Muscle layer of duodenum (tissue), 2 donors: ENCODE results near the gene SLC35F4.

Experiments used
- H3K27ac ChIP-seq: one replicate; pipeline ENCODE4 v1.7.0; 2013; ENCODE audit warnings: mild to moderate bottlenecking, low read length
- H3K27me3 ChIP-seq: one replicate; pipeline ENCODE4 v1.7.0; 2013; ENCODE audit warnings: low read depth, mild to moderate bottlenecking, control low read depth, low read length
- H3K36me3 ChIP-seq, 2 donors: one replicate each; pipeline ENCODE4 v1.7.0; 2013; ENCODE audit warnings: low read length in 2 of 2, control low read depth in 1 of 2, mild to moderate bottlenecking in 1 of 2; ENCODE audit not compliant: insufficient read depth in 2 of 2, control insufficient read depth in 1 of 2
- H3K4me1 ChIP-seq, 2 donors: one replicate each; pipeline ENCODE4 v1.7.0; 2013; ENCODE audit warnings: low read length in 2 of 2, mild to moderate bottlenecking in 2 of 2, control low read depth in 1 of 2, moderate library complexity in 1 of 2; ENCODE audit not compliant: insufficient read depth in 2 of 2, control insufficient read depth in 1 of 2
- H3K4me3 ChIP-seq, 2 donors: one replicate each; pipeline ENCODE4 v1.7.0; 2013; ENCODE audit warnings: low read length in 2 of 2, low read depth in 1 of 2, mild to moderate bottlenecking in 1 of 2
- H3K9me3 ChIP-seq, 2 donors: one replicate each; pipeline ENCODE4 v1.7.0; 2013; ENCODE audit warnings: low read length in 2 of 2, control low read depth in 1 of 2, mild to moderate bottlenecking in 1 of 2; ENCODE audit not compliant: control insufficient read depth in 1 of 2
- donor health status: healthy.

Gene SLC35F4

DNA sequence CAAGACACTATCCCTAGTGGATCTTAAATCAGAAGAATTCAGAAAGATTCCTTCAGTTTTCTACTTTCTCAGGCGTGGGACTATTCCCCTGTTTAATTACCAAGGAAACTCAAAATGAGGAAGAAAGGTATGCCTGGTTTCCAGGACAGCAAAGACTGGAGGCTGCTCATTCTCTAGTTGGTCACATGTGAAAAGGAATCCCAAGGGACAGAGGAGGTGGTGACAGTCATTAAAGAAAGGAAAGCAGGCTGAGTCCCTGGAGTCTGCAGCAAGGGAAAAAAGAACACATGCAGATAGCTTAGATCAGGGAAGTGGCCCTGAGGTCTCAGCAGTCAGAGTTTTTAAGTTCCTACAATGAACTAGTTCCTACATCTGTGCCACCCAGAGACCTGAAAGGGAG lies 206.8 kb downstream of the SLC35F4 start:
- Histone ChIP-seq H3K4me1 (no peaks in the 10 kb centered on the region), H3K4me3 (no peak overlapping the region), H3K27ac (no peak overlapping the region), H3K36me3 (no peaks in the 10 kb centered on the region), H3K9me3 (no peaks in the 10 kb centered on the region), H3K27me3 (no peaks in the 10 kb centered on the region)

- Histone ChIP-seq H3K4me1 (no peaks in the 10 kb centered on the region), H3K27ac (no peak overlapping the region), H3K36me3 (no peaks in the 10 kb centered on the region), H3K4me3 (no peak overlapping the region), H3K27me3 (no peaks in the 10 kb centered on the region), H3K9me3 (no peaks in the 10 kb centered on the region)
Measured at GRCh38 chr14:57657487-57657886, 208.4 kb downstream of the SLC35F4 start.

- H3K36me3 ChIP-seq = no peaks in the 10 kb centered on the region
- H3K27me3 ChIP-seq = no peaks in the 10 kb centered on the region
- H3K9me3 ChIP-seq = no peaks in the 10 kb centered on the region
- no peaks in the 10 kb centered on the region for H3K4me1 ChIP-seq
- no peak overlapping the region for H3K27ac ChIP-seq
- H3K4me3 ChIP-seq = no peak overlapping the region
Measured at GRCh38 chr14:57656853-57657252, 209.0 kb downstream of the SLC35F4 start.

DNA sequence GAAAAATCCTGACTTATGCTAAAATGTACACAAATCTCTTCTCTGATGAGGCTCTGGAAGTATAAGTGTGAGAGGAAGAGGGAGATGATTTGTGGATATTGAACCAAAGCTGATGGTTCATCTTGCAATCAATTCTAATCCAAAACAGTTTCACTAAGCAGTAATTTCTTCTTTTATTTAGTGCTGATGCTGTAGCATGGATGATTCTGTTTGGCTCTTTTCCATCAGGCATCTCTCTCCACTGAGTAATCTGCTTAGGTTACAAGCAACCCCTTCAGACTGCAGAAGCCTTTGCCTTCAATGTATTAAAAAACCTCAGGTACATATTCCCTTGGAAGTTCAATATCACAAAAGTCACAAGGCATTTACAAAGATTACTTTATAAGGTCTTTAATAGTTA lies 213.1 kb downstream of the SLC35F4 start:
- H3K36me3 ChIP-seq = no peaks in the 10 kb centered on the region
- H3K9me3 ChIP-seq = no peaks in the 10 kb centered on the region
- no peaks in the 10 kb centered on the region for H3K27me3 ChIP-seq
- no peak overlapping the region for H3K4me3 ChIP-seq
- no peak overlapping the region for H3K27ac ChIP-seq
- H3K4me1 ChIP-seq = no peaks in the 10 kb centered on the region

DNA sequence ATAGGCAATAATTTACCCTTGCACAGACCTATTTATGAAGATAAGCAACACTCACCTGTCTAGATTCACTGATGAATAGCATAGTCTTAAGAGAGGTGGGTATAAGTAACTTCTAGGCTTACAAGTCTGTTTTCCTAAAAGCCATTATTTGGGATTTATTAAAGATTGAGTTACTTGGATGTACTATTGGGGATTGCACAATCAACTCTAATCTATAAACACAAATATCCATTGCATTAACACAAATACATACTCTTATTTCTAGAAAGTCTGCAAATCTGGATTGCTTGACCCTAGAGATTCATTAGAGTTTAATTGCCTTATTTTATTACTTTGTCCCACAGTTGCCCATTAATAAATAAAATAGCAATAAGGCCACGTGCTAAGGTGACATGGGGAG lies 224.1 kb downstream of the SLC35F4 start:
- no peak overlapping the region for H3K4me3 ChIP-seq
- peaks cover 0 to 5% of the 10 kb centered on the region in 2 donors for H3K9me3 ChIP-seq
- no peaks in the 10 kb centered on the region for H3K4me1 ChIP-seq
- H3K36me3 ChIP-seq = no peaks in the 10 kb centered on the region
- H3K27ac ChIP-seq = no peak overlapping the region
- no peaks in the 10 kb centered on the region for H3K27me3 ChIP-seq

- H3K27ac ChIP-seq = no peak overlapping the region
- H3K4me1 ChIP-seq = no peaks in the 10 kb centered on the region
- no peaks in the 10 kb centered on the region for H3K27me3 ChIP-seq
- peaks cover 0 to 2% of the 10 kb centered on the region in 2 donors for H3K9me3 ChIP-seq
- no peak overlapping the region for H3K4me3 ChIP-seq
- no peaks in the 10 kb centered on the region for H3K36me3 ChIP-seq
Measured at GRCh38 chr14:57640036-57640435, 225.9 kb downstream of the SLC35F4 start.

DNA sequence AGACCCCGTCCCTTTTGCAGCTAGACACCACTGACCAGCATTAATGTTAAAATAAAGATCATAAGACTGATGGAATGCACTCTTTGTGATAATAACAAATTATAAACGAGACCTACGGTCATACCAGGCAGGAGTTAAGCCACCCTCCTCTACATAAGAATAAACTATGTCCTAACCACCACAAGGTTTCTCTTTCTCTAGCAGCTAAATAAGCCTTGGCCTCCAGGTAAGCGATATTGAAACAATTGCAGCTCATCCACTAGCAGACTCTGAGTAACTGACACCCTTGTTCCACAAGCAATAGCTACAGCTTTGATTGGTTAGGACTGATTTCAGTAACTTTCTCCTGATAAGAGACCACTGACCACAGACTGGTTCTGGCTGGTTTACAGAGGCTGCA lies 228.0 kb downstream of the SLC35F4 start:
- no peak overlapping the region for H3K4me3 ChIP-seq
- no peak overlapping the region for H3K27ac ChIP-seq
- no peaks in the 10 kb centered on the region for H3K4me1 ChIP-seq
- no peaks in the 10 kb centered on the region for H3K36me3 ChIP-seq
- H3K9me3 ChIP-seq = no peaks in the 10 kb centered on the region
- no peaks in the 10 kb centered on the region for H3K27me3 ChIP-seq

DNA sequence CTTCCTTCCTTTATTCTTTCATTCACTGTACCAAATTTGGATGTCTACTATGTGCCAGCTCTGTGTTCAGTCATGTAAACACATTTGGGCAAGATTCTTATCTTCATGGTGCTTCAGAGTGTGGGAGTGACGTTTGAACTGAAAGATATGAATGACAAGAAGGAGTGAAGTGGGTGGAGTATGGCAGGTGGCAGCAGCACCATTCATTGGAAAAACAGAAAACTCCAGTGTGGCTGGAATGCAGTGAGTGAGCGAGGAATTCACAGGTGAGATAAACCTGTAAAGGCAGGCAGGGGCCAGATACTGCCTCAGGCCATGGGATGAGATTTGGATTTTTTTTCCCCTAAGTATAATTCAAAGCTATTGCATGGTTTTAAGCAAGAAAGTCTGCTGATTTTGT lies 231.6 kb downstream of the SLC35F4 start:
- Histone ChIP-seq H3K9me3 (no peaks in the 10 kb centered on the region), H3K36me3 (no peaks in the 10 kb centered on the region), H3K27ac (no peak overlapping the region), H3K4me1 (no peaks in the 10 kb centered on the region), H3K27me3 (no peaks in the 10 kb centered on the region), H3K4me3 (no peak overlapping the region)

GRCh38 chr14:57632649-57633048 lies 233.2 kb downstream of the SLC35F4 start:
- H3K36me3 ChIP-seq = no peaks in the 10 kb centered on the region
- no peak overlapping the region for H3K4me3 ChIP-seq
- no peaks in the 10 kb centered on the region for H3K4me1 ChIP-seq
- no peak overlapping the region for H3K27ac ChIP-seq
- H3K27me3 ChIP-seq = no peaks in the 10 kb centered on the region
- peaks cover 0 to 1% of the 10 kb centered on the region in 2 donors for H3K9me3 ChIP-seq

DNA sequence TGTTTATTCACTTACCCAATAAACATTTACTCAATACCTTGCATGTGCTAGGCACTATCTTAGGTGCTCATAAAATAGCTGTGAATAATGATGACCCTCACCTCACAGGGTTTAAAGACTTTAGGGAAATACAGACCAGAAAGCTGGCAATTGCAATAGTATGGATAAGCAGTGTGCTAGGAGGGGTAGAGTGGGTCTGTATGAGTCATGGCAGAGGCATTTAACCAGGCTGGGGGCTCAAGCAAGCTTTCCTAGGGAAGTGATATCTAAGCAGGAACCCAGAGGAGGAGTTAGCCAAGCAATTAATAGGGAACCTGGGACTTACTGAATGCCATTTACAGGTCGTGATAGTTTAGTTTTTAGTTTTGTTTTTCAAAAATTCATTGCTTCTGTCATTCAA lies 248.4 kb downstream of the SLC35F4 start:
- no peak overlapping the region for H3K27ac ChIP-seq
- no peaks in the 10 kb centered on the region for H3K36me3 ChIP-seq
- H3K4me1 ChIP-seq = no peaks in the 10 kb centered on the region
- peaks cover 0 to 4% of the 10 kb centered on the region in 2 donors for H3K9me3 ChIP-seq
- H3K27me3 ChIP-seq = no peaks in the 10 kb centered on the region
- H3K4me3 ChIP-seq = no peak overlapping the region

DNA sequence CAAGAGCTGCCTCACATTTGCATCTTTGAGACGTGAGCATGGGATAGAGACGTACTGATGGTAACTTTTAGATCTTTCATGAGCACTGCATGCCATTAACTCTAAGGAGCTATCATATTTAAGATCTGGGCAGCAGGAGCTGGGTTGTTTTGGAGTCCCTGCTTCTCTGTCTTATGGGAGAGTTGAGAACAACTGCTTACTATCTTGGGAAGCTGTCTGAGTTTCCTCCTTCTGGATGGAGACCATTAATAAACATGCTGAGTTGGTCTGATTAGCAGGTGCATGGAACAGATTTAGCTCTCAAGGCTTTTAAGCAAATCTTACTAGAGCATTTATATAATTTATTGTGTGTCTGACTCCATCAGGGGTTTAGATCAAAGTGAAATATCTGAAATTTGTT lies 252.9 kb downstream of the SLC35F4 start:
- no peaks in the 10 kb centered on the region for H3K27me3 ChIP-seq
- H3K9me3 ChIP-seq = peaks cover 0 to 6% of the 10 kb centered on the region in 2 donors
- no peak overlapping the region for H3K4me3 ChIP-seq
- H3K36me3 ChIP-seq = no peaks in the 10 kb centered on the region
- no peaks in the 10 kb centered on the region for H3K4me1 ChIP-seq
- no peak overlapping the region for H3K27ac ChIP-seq

- no peak overlapping the region for H3K4me3 ChIP-seq
Measured at GRCh38 chr14:57611555-57612075, 254.3 kb downstream of the SLC35F4 start.

More at GRCh38 chr14:57611555-57612075, 254.3 kb downstream of the SLC35F4 start:
- peaks cover 0 to 6% of the 10 kb centered on the region in 2 donors for H3K9me3 ChIP-seq
- no peak overlapping the region for H3K27ac ChIP-seq
- no peaks in the 10 kb centered on the region for H3K36me3 ChIP-seq
- H3K27me3 ChIP-seq = no peaks in the 10 kb centered on the region
- no peaks in the 10 kb centered on the region for H3K4me1 ChIP-seq
